ENCODE results near the gene NTHL1. TPM values are rescaled to one million over a fixed set of nuclear protein-coding genes. Genes with fewer than 3 reads are reported as not detected.

NTHL1 gene
- 21.3 and 22.2 TPM in 2 replicates for total RNA-seq (2013; cell fraction: nucleolus; rRNA removed)
- total RNA-seq (2014; rRNA removed) (50.1 and 54.7 TPM in 2 replicates), total RNA-seq (2014; rRNA removed; fragmentation: Illumina TruSeq; extraction: Trizol) (16.4 and 17.2 TPM in 2 replicates), total RNA-seq (2021) (41.3 and 48.4 TPM in 2 replicates), polyA plus RNA-seq (2011; rRNA removed) (11.8 and 32.9 TPM in 2 replicates), polyA plus RNA-seq (2014; fragmentation: Illumina TruSeq; extraction: Trizol) (0.19 and 8.1 TPM in 2 replicates), polyA plus RNA-seq (2014; fragmentation: Nextera tagmentation; extraction: Ambion mirVana) (1 to 10 TPM in 1 of 2 experiments, under 1 TPM in 1; 0.85 to 9.2 TPM), polyA plus RNA-seq (2014; rRNA removed) (46.9 and 49.0 TPM in 2 replicates), polyA plus RNA-seq (2016; fragmentation: Nextera tagmentation; extraction: Ambion mirVana) (10 to 100 TPM; 45.1 to 53.8 TPM), polyA minus RNA-seq (2011; rRNA and poly(A)+ RNA removed) (18.0 and 54.3 TPM in 2 replicates), Bru-seq, nascent RNA (percentile 47 among the genes with signal in this experiment), BruChase-seq, experiment 1, labeled RNA remaining after a 6-hour chase (percentile 53 among the genes with signal in this experiment), BruChase-seq, experiment 2, labeled RNA remaining after a 2-hour chase (percentile 49 among the genes with signal in this experiment)
- 4.0 TPM for polyA plus RNA-seq (2011; ENCODE audit: low read depth)
- 71.1 and 110 TPM in 2 replicates for polyA plus RNA-seq (2011; cell fraction: cytosol; rRNA removed)
- polyA plus RNA-seq (2011; cell fraction: nucleus; rRNA removed) = 47.6 and 73.7 TPM in 2 replicates
- 14.5 and 15.4 TPM in 2 replicates for polyA plus RNA-seq (2012)
- polyA minus RNA-seq (2011; cell fraction: cytosol; rRNA and poly(A)+ RNA removed) = 13.1 and 15.4 TPM in 2 replicates
- polyA minus RNA-seq (2011; cell fraction: nucleus; rRNA and poly(A)+ RNA removed) = 10.2 and 15.9 TPM in 2 replicates
- long read RNA-seq, experiment 1, transcript NTHL1-201 (6 exons, 1,067 nt) = major isoform, 53 of 67 reads
- long read RNA-seq, experiment 1, partial matches to known transcripts = 1 of 67 reads
- long read RNA-seq, experiment 1, other reads (novel, unspliced or antisense) = 13 of 67 reads
- long read RNA-seq, experiment 2, transcript NTHL1-201 (6 exons, 1,067 nt) = major isoform, 32 of 44 reads
- long read RNA-seq, experiment 2, partial matches to known transcripts = 0 of 44 reads
- long read RNA-seq, experiment 2, other reads (novel, unspliced or antisense) = 12 of 44 reads

DNA sequence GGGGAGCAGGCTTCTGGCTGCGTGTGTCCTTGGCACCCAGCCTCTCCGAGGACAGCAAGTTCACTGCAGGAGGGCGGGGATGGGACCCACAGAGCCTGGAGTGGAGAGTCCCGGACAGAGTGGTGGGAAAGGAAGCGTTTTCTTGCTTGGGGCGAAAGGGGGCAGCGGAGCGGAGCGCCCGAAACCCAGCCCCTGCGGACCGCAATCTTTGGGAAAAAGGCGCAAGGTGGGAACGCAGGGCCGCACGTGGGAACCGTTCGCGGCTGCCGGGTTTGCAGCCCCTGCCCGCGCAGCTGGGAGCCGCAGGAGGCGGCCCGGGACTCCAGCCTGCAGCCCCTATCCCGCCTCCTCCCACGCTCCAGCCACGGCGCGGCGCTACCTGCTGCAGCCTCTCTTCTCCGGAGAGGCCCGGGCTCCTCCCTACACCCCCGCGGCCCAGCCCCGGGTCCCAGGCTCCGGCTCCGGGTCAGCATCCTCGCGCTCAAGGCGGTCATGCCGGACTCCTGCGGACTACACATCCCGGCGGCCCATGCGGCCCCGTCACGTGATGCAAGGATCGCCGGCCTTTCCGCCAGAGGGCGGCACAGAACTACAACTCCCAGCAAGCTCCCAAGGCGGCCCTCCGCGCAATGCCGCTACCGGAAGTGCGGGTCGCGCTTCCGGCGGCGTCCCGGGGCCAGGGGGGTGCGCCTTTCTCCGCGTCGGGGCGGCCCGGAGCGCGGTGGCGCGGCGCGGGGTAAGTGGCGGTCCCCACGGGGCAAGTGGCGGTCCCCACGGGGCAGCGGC lies at the start of gene NTHL1, which contains the start of gene TSC2:
TSS of gene NTHL1 (minus strand) at position 505 of the 786 bp plus-strand sequence. CDS start at position 494, 11 bp downstream.
TSS of gene TSC2 (plus strand) at position 656 of the 786 bp plus-strand sequence. CDS start 631 bp downstream, outside the sequence.
- Histone ChIP-seq H3K4me1 (ENCODE audit: control insufficient read depth, insufficient read depth, low read length) (peaks cover 22% of the 10 kb centered on the region), H2AFZ (ENCODE audit: control insufficient read depth, low read depth, low read length) (peak within 1 kb of the TSS; percentile 89), H3K4me2 (ENCODE audit: control insufficient read depth, insufficient read depth) (peak within 1 kb of the TSS; percentile 98), H3K4me3 (peak within 1 kb of the TSS; percentile 97), H3K27me3 (replicated peaks in 1 of 2; ENCODE audit: control insufficient read depth in 2 of 2, insufficient read depth in 2 of 2, low read length in 1 of 2) (no peaks in the 10 kb centered on the region), H3K36me3 (ENCODE audit: control insufficient read depth in 2 of 2, insufficient read depth in 2 of 2, low read length in 1 of 2) (peaks cover 0 to 1% of the 10 kb centered on the region in 2 experiments; a peak in 2 of 4 replicates), H3K9ac (ENCODE audit: control insufficient read depth, insufficient read depth, low read length) (peak within 1 kb of the TSS; percentile 76), H3K9me3 (replicated peaks; ENCODE audit: control insufficient read depth, insufficient read depth, low read length) (no peaks in the 10 kb centered on the region), H4K20me1 (ENCODE audit: control insufficient read depth, insufficient read depth) (no peaks in the 10 kb centered on the region), H3K79me2 (ENCODE audit: control insufficient read depth, insufficient read depth, low read length) (peaks cover 16% of the 10 kb centered on the region), H3K27ac (ENCODE audit: control insufficient read depth, insufficient read depth) (peak within 1 kb of the TSS; percentile 48)
- ChIA-PET RAD21 (ENCODE audit: unreplicated experiment) (interaction anchor here (1.2 to 2.1 kb wide), 5 partner anchors 25 to 460 kb away, joined by 3 to 9 read pairs (median 5); partner anchors contain the start of genes PKD1 and TRAF7), SMC1A (ENCODE audit: uncharacterized antibody, unreplicated experiment) (interaction anchor here (1.3 to 1.4 kb wide), 3 partner anchors 40 to 93 kb away, joined by 3 to 8 read pairs (median 3); no protein-coding TSS in a partner anchor), CTCF (interaction anchor here (1.3 to 2.8 kb wide), 3 partner anchors 25 to 93 kb away, joined by 6 to 16 read pairs (median 8); no protein-coding TSS in a partner anchor), POLR2A (interaction anchor here (0.7 to 1.3 kb wide), 6 partner anchors 9 to 167 kb away, joined by 3 to 13 read pairs (median 4); partner anchors contain the start of genes PGP, TBL3 and TRAF7)
- FAIRE-seq (peak; percentile 94), DNase-seq (ENCODE audit: low read depth, low spot score) (peak; percentile 82), ATAC-seq (peak; percentile 98)
- in situ Hi-C loops (cut with MboI) = no loop called here
- intact Hi-C loops (cut with micrococcal nuclease; ENCODE audit: unreplicated experiment) = no loop called here
- WGBS (ENCODE audit: insufficient coverage, insufficient replicate concordance, low lambda C conversion rate, missing lambda C conversion rate) = under 1% methylated on average over 73 of the region's 81 CpGs
- TSS peak; percentile 70 for BruUV-seq (replicated peaks)
- no peak for TF ChIP-seq SUPT20H (IDR thresholded peaks at IDR 0.05; ENCODE audit: borderline replicate concordance, control insufficient read depth, low read depth, low read length)
- TF ChIP-seq, protein P1, sequence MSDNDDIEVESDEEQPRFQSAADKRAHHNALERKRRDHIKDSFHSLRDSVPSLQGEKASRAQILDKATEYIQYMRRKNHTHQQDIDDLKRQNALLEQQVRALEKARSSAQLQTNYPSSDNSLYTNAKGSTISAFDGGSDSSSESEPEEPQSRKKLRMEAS (IDR thresholded peaks at IDR 0.05; ENCODE audit: low read depth, low read length) = peak; percentile 93
- TF ChIP-seq, protein P2, sequence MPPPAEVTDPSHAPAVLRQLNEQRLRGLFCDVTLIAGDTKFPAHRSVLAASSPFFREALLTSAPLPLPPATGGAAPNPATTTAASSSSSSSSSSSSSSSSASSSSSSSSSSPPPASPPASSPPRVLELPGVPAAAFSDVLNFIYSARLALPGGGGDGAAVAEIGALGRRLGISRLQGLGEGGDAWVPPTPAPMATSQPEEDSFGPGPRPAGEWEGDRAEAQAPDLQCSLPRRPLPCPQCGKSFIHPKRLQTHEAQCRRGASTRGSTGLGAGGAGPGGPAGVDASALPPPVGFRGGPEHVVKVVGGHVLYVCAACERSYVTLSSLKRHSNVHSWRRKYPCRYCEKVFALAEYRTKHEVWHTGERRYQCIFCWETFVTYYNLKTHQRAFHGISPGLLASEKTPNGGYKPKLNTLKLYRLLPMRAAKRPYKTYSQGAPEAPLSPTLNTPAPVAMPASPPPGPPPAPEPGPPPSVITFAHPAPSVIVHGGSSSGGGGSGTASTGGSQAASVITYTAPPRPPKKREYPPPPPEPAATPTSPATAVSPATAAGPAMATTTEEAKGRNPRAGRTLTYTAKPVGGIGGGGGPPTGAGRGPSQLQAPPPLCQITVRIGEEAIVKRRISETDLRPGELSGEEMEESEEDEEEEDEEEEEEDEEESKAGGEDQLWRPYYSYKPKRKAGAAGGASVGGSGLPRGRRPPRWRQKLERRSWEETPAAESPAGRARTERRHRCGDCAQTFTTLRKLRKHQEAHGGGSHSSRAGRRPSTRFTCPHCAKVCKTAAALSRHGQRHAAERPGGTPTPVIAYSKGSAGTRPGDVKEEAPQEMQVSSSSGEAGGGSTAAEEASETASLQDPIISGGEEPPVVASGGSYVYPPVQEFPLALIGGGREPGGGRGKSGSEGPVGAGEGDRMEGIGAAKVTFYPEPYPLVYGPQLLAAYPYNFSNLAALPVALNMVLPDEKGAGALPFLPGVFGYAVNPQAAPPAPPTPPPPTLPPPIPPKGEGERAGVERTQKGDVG (CRISPR knock-in tag; IDR thresholded peaks at IDR 0.05) = 0 out of 2 replicates have a peak, but pooled peaks have one; percentile 44
- TF ChIP-seq RCOR1 (conservative IDR thresholded peaks at IDR 0.05; ENCODE audit: low read depth, low read length) = no peak
- TF ChIP-seq MYB (IDR thresholded peaks at IDR 0.05; ENCODE audit: borderline replicate concordance, low read depth, low read length) = no peak
- TF ChIP-seq NBN (IDR thresholded peaks at IDR 0.05) = no peak
- TF ChIP-seq KDM1A (IDR thresholded peaks at IDR 0.05; ENCODE audit: borderline replicate concordance) = no peak
- no peak for TF ChIP-seq EED (IDR thresholded peaks at IDR 0.05; ENCODE audit: low read depth)
- TF ChIP-seq RUNX3 (IDR thresholded peaks at IDR 0.05; ENCODE audit: low read length) = peak; percentile 25; the same call in 1 of the 2 replicates
- TF ChIP-seq, protein P3, sequence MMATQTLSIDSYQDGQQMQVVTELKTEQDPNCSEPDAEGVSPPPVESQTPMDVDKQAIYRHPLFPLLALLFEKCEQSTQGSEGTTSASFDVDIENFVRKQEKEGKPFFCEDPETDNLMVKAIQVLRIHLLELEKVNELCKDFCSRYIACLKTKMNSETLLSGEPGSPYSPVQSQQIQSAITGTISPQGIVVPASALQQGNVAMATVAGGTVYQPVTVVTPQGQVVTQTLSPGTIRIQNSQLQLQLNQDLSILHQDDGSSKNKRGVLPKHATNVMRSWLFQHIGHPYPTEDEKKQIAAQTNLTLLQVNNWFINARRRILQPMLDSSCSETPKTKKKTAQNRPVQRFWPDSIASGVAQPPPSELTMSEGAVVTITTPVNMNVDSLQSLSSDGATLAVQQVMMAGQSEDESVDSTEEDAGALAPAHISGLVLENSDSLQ (IDR thresholded peaks at IDR 0.05) = no peak
- peak; percentile 32; the same call in 1 of the 2 replicates for TF ChIP-seq ZNF24 (IDR thresholded peaks at IDR 0.05)
